Panc1 (cell line): Measurements from ENCODE around the gene FSD2.

Experiments used
- POLR2AphosphoS5 ChIP-seq: IDR thresholded peaks from 2 replicates; pipeline ENCODE4 v1.6.1; 2012; ENCODE audit warnings: mild to moderate bottlenecking, low read depth, low read length, moderate library complexity
- SIN3A ChIP-seq: IDR thresholded peaks from 2 replicates; pipeline ENCODE4 v1.6.1; 2012; ENCODE audit warnings: low read depth, mild to moderate bottlenecking, low read length, moderate library complexity, borderline replicate concordance; ENCODE audit not compliant: insufficient read depth
- TCF7L2 ChIP-seq: IDR thresholded peaks from 2 replicates; pipeline ENCODE4 v1.6.1; 2011; ENCODE audit warnings: mild to moderate bottlenecking, low read depth, low read length, inconsistent platforms
- TF ChIP-seq, protein P1 (sequence below): fragments of 450-650 bp; IDR thresholded peaks from 2 replicates; pipeline ENCODE4 v1.5.1; 2017; ENCODE audit warnings: mild to moderate bottlenecking
- TF ChIP-seq, protein P2 (sequence below), 2 experiments: IDR thresholded peaks; 2 replicates each; pipeline ENCODE4 v1.6.1; 2011 to 2012; ENCODE audit warnings: low read depth in 2 of 2, control low read depth in 1 of 2, low read length in 1 of 2, mild to moderate bottlenecking in 1 of 2, moderate library complexity in 1 of 2; ENCODE audit not compliant: insufficient read depth in 1 of 2

DNA sequence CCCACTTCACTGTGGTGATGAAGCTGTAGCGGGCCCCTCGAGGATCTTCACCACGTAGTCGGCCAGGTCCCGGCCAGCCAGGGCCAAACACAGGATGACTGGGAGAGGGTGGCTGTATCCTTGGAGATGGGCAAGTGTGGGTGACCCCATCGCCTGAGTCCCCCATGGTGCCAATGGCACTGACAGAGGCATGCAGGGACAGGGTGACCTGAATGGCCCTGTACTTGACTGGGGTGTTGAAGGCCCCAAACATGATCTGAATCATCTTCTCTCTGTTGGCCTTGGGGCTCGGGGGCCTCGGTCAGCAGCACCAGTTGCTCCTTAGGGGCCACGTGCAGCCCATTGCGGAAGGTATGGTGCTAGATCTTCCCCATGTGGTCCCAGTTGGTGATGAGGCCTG is 79.1 kb downstream of the FSD2 start:
- TF ChIP-seq, protein P1, sequence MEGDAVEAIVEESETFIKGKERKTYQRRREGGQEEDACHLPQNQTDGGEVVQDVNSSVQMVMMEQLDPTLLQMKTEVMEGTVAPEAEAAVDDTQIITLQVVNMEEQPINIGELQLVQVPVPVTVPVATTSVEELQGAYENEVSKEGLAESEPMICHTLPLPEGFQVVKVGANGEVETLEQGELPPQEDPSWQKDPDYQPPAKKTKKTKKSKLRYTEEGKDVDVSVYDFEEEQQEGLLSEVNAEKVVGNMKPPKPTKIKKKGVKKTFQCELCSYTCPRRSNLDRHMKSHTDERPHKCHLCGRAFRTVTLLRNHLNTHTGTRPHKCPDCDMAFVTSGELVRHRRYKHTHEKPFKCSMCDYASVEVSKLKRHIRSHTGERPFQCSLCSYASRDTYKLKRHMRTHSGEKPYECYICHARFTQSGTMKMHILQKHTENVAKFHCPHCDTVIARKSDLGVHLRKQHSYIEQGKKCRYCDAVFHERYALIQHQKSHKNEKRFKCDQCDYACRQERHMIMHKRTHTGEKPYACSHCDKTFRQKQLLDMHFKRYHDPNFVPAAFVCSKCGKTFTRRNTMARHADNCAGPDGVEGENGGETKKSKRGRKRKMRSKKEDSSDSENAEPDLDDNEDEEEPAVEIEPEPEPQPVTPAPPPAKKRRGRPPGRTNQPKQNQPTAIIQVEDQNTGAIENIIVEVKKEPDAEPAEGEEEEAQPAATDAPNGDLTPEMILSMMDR: no peak
- TF ChIP-seq, protein P2, sequence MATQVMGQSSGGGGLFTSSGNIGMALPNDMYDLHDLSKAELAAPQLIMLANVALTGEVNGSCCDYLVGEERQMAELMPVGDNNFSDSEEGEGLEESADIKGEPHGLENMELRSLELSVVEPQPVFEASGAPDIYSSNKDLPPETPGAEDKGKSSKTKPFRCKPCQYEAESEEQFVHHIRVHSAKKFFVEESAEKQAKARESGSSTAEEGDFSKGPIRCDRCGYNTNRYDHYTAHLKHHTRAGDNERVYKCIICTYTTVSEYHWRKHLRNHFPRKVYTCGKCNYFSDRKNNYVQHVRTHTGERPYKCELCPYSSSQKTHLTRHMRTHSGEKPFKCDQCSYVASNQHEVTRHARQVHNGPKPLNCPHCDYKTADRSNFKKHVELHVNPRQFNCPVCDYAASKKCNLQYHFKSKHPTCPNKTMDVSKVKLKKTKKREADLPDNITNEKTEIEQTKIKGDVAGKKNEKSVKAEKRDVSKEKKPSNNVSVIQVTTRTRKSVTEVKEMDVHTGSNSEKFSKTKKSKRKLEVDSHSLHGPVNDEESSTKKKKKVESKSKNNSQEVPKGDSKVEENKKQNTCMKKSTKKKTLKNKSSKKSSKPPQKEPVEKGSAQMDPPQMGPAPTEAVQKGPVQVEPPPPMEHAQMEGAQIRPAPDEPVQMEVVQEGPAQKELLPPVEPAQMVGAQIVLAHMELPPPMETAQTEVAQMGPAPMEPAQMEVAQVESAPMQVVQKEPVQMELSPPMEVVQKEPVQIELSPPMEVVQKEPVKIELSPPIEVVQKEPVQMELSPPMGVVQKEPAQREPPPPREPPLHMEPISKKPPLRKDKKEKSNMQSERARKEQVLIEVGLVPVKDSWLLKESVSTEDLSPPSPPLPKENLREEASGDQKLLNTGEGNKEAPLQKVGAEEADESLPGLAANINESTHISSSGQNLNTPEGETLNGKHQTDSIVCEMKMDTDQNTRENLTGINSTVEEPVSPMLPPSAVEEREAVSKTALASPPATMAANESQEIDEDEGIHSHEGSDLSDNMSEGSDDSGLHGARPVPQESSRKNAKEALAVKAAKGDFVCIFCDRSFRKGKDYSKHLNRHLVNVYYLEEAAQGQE (IDR thresholded peaks at IDR 0.05; ENCODE audit: insufficient read depth in 1 of 2, low read depth in 2 of 2, low read length in 1 of 2): no peak
- no peak for TF ChIP-seq TCF7L2
- no peak for TF ChIP-seq POLR2AphosphoS5
- no peak for TF ChIP-seq SIN3A
